HepG2 (cell line): Measurements from ENCODE around the gene PRRT1. TPM values are rescaled to one million over a fixed set of nuclear protein-coding genes. Genes with fewer than 3 reads are reported as not detected.

Experiments
- BRD4 ChIP-seq: sonication (generic); formaldehyde crosslinking; IDR thresholded peaks from 2 replicates; pipeline ENCODE4 v1.4.0; 2020; ENCODE audit warnings: missing genetic modification reagents
- CAMTA2 ChIP-seq: sonication (generic); formaldehyde crosslinking; IDR thresholded peaks from 2 replicates; pipeline ENCODE4 v1.4.0; 2020; ENCODE audit warnings: mild to moderate bottlenecking, missing genetic modification reagents, borderline replicate concordance
- CREM ChIP-seq, 2 experiments: sonication (generic) in 1 of 2; formaldehyde crosslinking in 1 of 2; IDR thresholded peaks; 2 replicates each; pipeline versions ENCODE4 v1.4.0 to v1.6.1; 2016 to 2020; ENCODE audit warnings: antibody characterized with exemption in 1 of 2, mild to moderate bottlenecking in 1 of 2, missing genetic modification reagents in 1 of 2
- EP300 ChIP-seq, 3 experiments: sonication (generic) in 1 of 3; formaldehyde crosslinking in 1 of 3; IDR thresholded peaks; 2 replicates each; pipeline versions ENCODE4 v1.5.1 to v1.6.1; 2011 to 2020; ENCODE audit warnings: low read depth in 2 of 3, low read length in 2 of 3, borderline replicate concordance in 1 of 3, improper control_type of control experiment in 1 of 3, mild to moderate bottlenecking in 1 of 3, missing genetic modification reagents in 1 of 3, moderate library complexity in 1 of 3
- ERF ChIP-seq: IDR thresholded peaks from 2 replicates; pipeline ENCODE4 v1.6.1; 2018; ENCODE audit warnings: missing biosample characterization, missing genetic modification reagents
- HOXA5 ChIP-seq: sonication (generic); formaldehyde crosslinking; IDR thresholded peaks from 2 replicates; pipeline ENCODE4 v1.4.0; 2020; ENCODE audit warnings: missing genetic modification reagents
- ISL2 ChIP-seq: sonication (generic); formaldehyde crosslinking; IDR thresholded peaks from 2 replicates; pipeline ENCODE4 v1.5.0; 2020; ENCODE audit warnings: missing genetic modification reagents
- KAT8 ChIP-seq: IDR thresholded peaks from 2 replicates; pipeline ENCODE4 v1.6.1; 2016; ENCODE audit warnings: missing genetic modification reagents, missing compliant biosample characterization
- KMT2A ChIP-seq: sonication (generic); formaldehyde crosslinking; IDR thresholded peaks from 2 replicates; pipeline ENCODE4 v1.4.0; 2020; ENCODE audit warnings: missing genetic modification reagents
- KMT2B ChIP-seq: IDR thresholded peaks from 2 replicates; pipeline ENCODE4 v1.6.1; 2016; ENCODE audit warnings: missing genetic modification reagents, missing compliant biosample characterization
- LCORL ChIP-seq, 2 experiments: fragments of 450-650 bp in 1 of 2; sonication (generic) in 1 of 2; formaldehyde crosslinking in 1 of 2; IDR thresholded peaks; 2 replicates each; pipeline versions ENCODE4 v1.5.0 to v1.6.1; 2017 to 2020; ENCODE audit warnings: antibody characterized with exemption in 1 of 2, missing genetic modification reagents in 1 of 2
- MAF1 ChIP-seq: sonication (generic); formaldehyde crosslinking; IDR thresholded peaks from 2 replicates; pipeline ENCODE4 v1.5.0; 2020; ENCODE audit warnings: missing genetic modification reagents, borderline replicate concordance
- MED8 ChIP-seq: sonication (generic); formaldehyde crosslinking; IDR thresholded peaks from 2 replicates; pipeline ENCODE4 v1.8.1; 2023; ENCODE audit warnings: mild to moderate bottlenecking, missing genetic modification reagents; ENCODE audit not compliant: insufficient replicate concordance
- NFKBIZ ChIP-seq: IDR thresholded peaks from 2 replicates; pipeline ENCODE4 v1.6.1; 2018; ENCODE audit warnings: missing genetic modification reagents, missing compliant biosample characterization
- NONO ChIP-seq, 2 experiments: fragments of 450-650 bp in 1 of 2; sonication (generic) in 1 of 2; formaldehyde crosslinking in 1 of 2; IDR thresholded peaks in 1 of 2; conservative IDR thresholded peaks in 1 of 2; 2 replicates each; pipeline versions ENCODE4 v1.6.1 to v1.8.0; 2017 to 2022; ENCODE audit warnings: mild to moderate bottlenecking in 1 of 2, missing genetic modification reagents in 1 of 2, moderate library complexity in 1 of 2
- NRL ChIP-seq: sonication (generic); formaldehyde crosslinking; IDR thresholded peaks from 2 replicates; pipeline ENCODE4 v1.5.0; 2020; ENCODE audit warnings: missing genetic modification reagents, mild to moderate bottlenecking, moderate library complexity, borderline replicate concordance
- POLR2A ChIP-seq, 2 experiments: IDR thresholded peaks; 2 replicates each; pipeline ENCODE4 v1.6.1; 2011; ENCODE audit warnings: low read depth in 2 of 2, low read length in 2 of 2, mild to moderate bottlenecking in 1 of 2, moderate library complexity in 1 of 2; ENCODE audit not compliant: insufficient read depth in 1 of 2
- PPARG ChIP-seq: conservative IDR thresholded peaks from 2 replicates; pipeline ENCODE4 v1.6.1; 2016; ENCODE audit warnings: missing biosample characterization, missing genetic modification reagents
- RBAK ChIP-seq: sonication (generic); formaldehyde crosslinking; IDR thresholded peaks from 2 replicates; pipeline ENCODE4 v1.5.1; 2020; ENCODE audit warnings: mild to moderate bottlenecking, missing genetic modification reagents
- SALL1 ChIP-seq: sonication (generic); formaldehyde crosslinking; IDR thresholded peaks from 2 replicates; pipeline ENCODE4 v1.8.0; 2022; ENCODE audit warnings: mild to moderate bottlenecking, missing genetic modification reagents
- SP5 ChIP-seq: IDR thresholded peaks from 2 replicates; pipeline ENCODE4 v1.6.1; 2016; ENCODE audit warnings: low read depth, borderline replicate concordance
- TEAD3 ChIP-seq: optimal IDR thresholded peaks from 2 replicates; pipeline ENCODE3; 2016; ENCODE audit warnings: borderline replicate concordance
- TRIM22 ChIP-seq: fragments of 450-650 bp; IDR thresholded peaks from 2 replicates; pipeline ENCODE4 v1.6.1; 2017
- ZBTB1 ChIP-seq: sonication (generic); formaldehyde crosslinking; IDR thresholded peaks from 2 replicates; pipeline ENCODE4 v1.4.0; 2020; ENCODE audit warnings: missing genetic modification reagents, borderline replicate concordance
- ZBTB26 ChIP-seq: IDR thresholded peaks from 2 replicates; pipeline ENCODE4 v1.6.1; 2016; ENCODE audit warnings: missing compliant biosample characterization, missing genetic modification reagents, borderline replicate concordance
- ZNF329 ChIP-seq: sonication (generic); formaldehyde crosslinking; IDR thresholded peaks from 2 replicates; pipeline ENCODE4 v1.9.0; 2021; ENCODE audit warnings: low read depth, mild to moderate bottlenecking, missing genetic modification reagents
- ZNF431 ChIP-seq: sonication (generic); formaldehyde crosslinking; IDR thresholded peaks from 2 replicates; pipeline ENCODE4 v1.9.0; 2022; ENCODE audit warnings: missing genetic modification reagents, low read depth, mild to moderate bottlenecking, borderline replicate concordance
- ZNF768 ChIP-seq: sonication (generic); formaldehyde crosslinking; IDR thresholded peaks from 2 replicates; pipeline ENCODE4 v1.4.0; 2020; ENCODE audit warnings: missing genetic modification reagents
- polyA plus RNA-seq, 8 experiments: library from polyadenylated mRNA; depleted of rRNA in 3 of 8; stranded (reverse) in 7 of 8; unstranded in 1 of 8; fragments of >200 nt; fragmentation: Illumina TruSeq in 4 of 8; extraction: Trizol in 4 of 8; gene quantifications; 2 replicates each; pipeline versions ENCODE4 v1.2.1 to v1.2.3, GENCODE V29; 2011 to 2016; ENCODE audit warnings: low read depth in 4 of 8, missing spikeins in 1 of 8, mixed read lengths in 1 of 8; ENCODE audit not compliant: insufficient read depth in 1 of 8
- total RNA-seq, 5 experiments: library from RNA; depleted of rRNA; stranded (reverse); fragments of >200 nt; fragmentation: Illumina TruSeq; extraction: Trizol; gene quantifications; 2 replicates each; pipeline ENCODE4 v1.2.3, GENCODE V29; 2016; ENCODE audit warnings: low read depth in 1 of 5

PRRT1 gene
- total and polyA plus RNA-seq, 2 of the 13 experiments (the other 11 are each of a cell fraction or from before 2014, with no cell fraction given): 0.64 to 1.4 TPM

- TF ChIP-seq ZBTB26 (CRISPR knock-in tag): peak; percentile 59; the same call in 1 of the 2 replicates
- 0 out of 2 replicates have a peak, but pooled peaks have one; percentile 54 for TF ChIP-seq ZNF431 (CRISPR knock-in tag)
- no peak for TF ChIP-seq CAMTA2 (CRISPR knock-in tag)
- TF ChIP-seq NONO (IDR thresholded peaks at IDR 0.05): no peak
- TF ChIP-seq NONO (CRISPR knock-in tag; conservative IDR thresholded peaks at IDR 0.05): 0 out of 2 replicates have a peak, but pooled peaks have one; percentile 40
- peak; percentile 46; the same call in 1 of the 2 replicates for TF ChIP-seq ERF
- TF ChIP-seq SP5 (CRISPR knock-in tag): peak; percentile 65; the same call in 1 of the 2 replicates
- TF ChIP-seq POLR2A (IDR thresholded peaks at IDR 0.05; ENCODE audit: insufficient read depth in 1 of 2, low read depth in 2 of 2, low read length in 2 of 2): peak; percentile 52 to 88; a peak in 3 of 4 replicates
- no peak for TF ChIP-seq LCORL (IDR thresholded peaks at IDR 0.05)
- TF ChIP-seq LCORL (CRISPR knock-in tag; IDR thresholded peaks at IDR 0.05): peak; percentile 66; the same call in 1 of the 2 replicates
- TF ChIP-seq ZNF768: peak; percentile 68; the same call in 1 of the 2 replicates
- TF ChIP-seq PPARG (CRISPR knock-in tag): no peak; the same call in none of the 2 replicates
- 0 out of 2 replicates have a peak, but pooled peaks have one; percentile 31 for TF ChIP-seq BRD4 (CRISPR knock-in tag)
- TF ChIP-seq KAT8 (CRISPR knock-in tag): peak; percentile 83
- peak; percentile 47 for TF ChIP-seq MED8 (CRISPR knock-in tag)
- peak; percentile 69; the same call in 1 of the 2 replicates for TF ChIP-seq SALL1
- TF ChIP-seq ISL2: peak; percentile 58; the same call in 1 of the 2 replicates
- TF ChIP-seq CREM (IDR thresholded peaks at IDR 0.05): peak; percentile 44; the same call in 1 of the 2 replicates
- TF ChIP-seq CREM (CRISPR knock-in tag; IDR thresholded peaks at IDR 0.05): no peak
- TF ChIP-seq RBAK (CRISPR knock-in tag): no peak; the same call in 1 of the 2 replicates
- no peak for TF ChIP-seq ZBTB1
- peak; percentile 49; the same call in 1 of the 2 replicates for TF ChIP-seq NFKBIZ (CRISPR knock-in tag)
- peak; percentile 49; the same call in 1 of the 2 replicates for TF ChIP-seq HOXA5
- peak; percentile 39 for TF ChIP-seq TEAD3
- no peak for TF ChIP-seq TRIM22
- peak; percentile 89 for TF ChIP-seq NRL (CRISPR knock-in tag)
- 0 out of 2 replicates have a peak, but pooled peaks have one; percentile 37 for TF ChIP-seq ZNF329 (CRISPR knock-in tag)
- TF ChIP-seq EP300 (IDR thresholded peaks at IDR 0.05; ENCODE audit: low read depth in 2 of 2, low read length in 2 of 2): peak in 1 of 2 experiments; percentile 24; a peak in 1 of 4 replicates
- TF ChIP-seq EP300 (CRISPR knock-in tag; IDR thresholded peaks at IDR 0.05; ENCODE audit: borderline replicate concordance): no peak
- peak; percentile 27 for TF ChIP-seq KMT2A (CRISPR knock-in tag)
- 0 out of 2 replicates have a peak, but pooled peaks have one; percentile 63 for TF ChIP-seq MAF1 (CRISPR knock-in tag)
- peak; percentile 62; the same call in 1 of the 2 replicates for TF ChIP-seq KMT2B
These were observed 24.2 kb upstream of the PRRT1 start, which contains the start of gene AGPAT1 (continued) for GRCh38 chr6:32175711-32176475.
